ENCODE measurements around the gene NUPR2. TPM values are rescaled to one million over a fixed set of nuclear protein-coding genes. Genes with fewer than 3 reads are reported as not detected.
"Not testable (repeated sequence)": the region's sequence is repeated elsewhere in the genome, so short reads cannot be mapped to it uniquely, and the experiment has no call there.

The NUPR2 gene
- total and polyA plus RNA-seq, 4 donors = not detected

GRCh38 chr7:56121440-56121839, 5.2 kb upstream of the NUPR2 start:
- no peaks in the 10 kb centered on the region for H3K9me3 ChIP-seq (ENCODE audit: control insufficient read depth in 4 of 4, low read length in 3 of 4)
- no peaks in the 10 kb centered on the region for H3K27me3 ChIP-seq (ENCODE audit: control insufficient read depth in 4 of 4, insufficient read depth in 4 of 4, low read length in 3 of 4)
- no peak for DNase-seq (ENCODE audit: low spot score)
- TF ChIP-seq GABPA (IDR thresholded peaks at IDR 0.05 in 1 of 2, conservative IDR thresholded peaks at IDR 0.05 in 1 of 2) = no peak
- H3K27ac ChIP-seq (ENCODE audit: low read depth in 1 of 2, low read length in 2 of 2) = no peak overlapping the region
- WGBS = 89% methylated on average over 6 of the region's 6 CpGs
- H3K36me3 ChIP-seq (ENCODE audit: control insufficient read depth in 4 of 4, insufficient read depth in 3 of 4, low read depth in 1 of 4, low read length in 3 of 4) = no peaks in the 10 kb centered on the region
- no peak overlapping the region for H3K4me3 ChIP-seq (ENCODE audit: low read depth in 1 of 3, low read length in 3 of 3)
- H3K9ac ChIP-seq (ENCODE audit: low read depth in 1 of 2, low read length in 2 of 2) = no peak overlapping the region
- no peaks in the 10 kb centered on the region for H3K4me1 ChIP-seq (ENCODE audit: control insufficient read depth in 4 of 4, insufficient read depth in 4 of 4, low read length in 3 of 4)

- DNase-seq (ENCODE audit: low spot score) = not testable (repeated sequence)
Measured at GRCh38 chr7:56112244-56112643, 4.0 kb downstream of the NUPR2 start.

GRCh38 chr7:56110611-56111010, 5.6 kb downstream of the NUPR2 start:
- no peaks in the 10 kb centered on the region for H3K36me3 ChIP-seq (ENCODE audit: control insufficient read depth in 4 of 4, insufficient read depth in 3 of 4, low read depth in 1 of 4, low read length in 3 of 4)
- H3K9me3 ChIP-seq (ENCODE audit: control insufficient read depth in 4 of 4, low read length in 3 of 4) = no peaks in the 10 kb centered on the region
- no peak overlapping the region for H3K27ac ChIP-seq (ENCODE audit: low read depth in 1 of 2, low read length in 2 of 2)
- no peaks in the 10 kb centered on the region for H3K27me3 ChIP-seq (ENCODE audit: control insufficient read depth in 4 of 4, insufficient read depth in 4 of 4, low read length in 3 of 4)
- no peak for DNase-seq (ENCODE audit: low spot score)
- H3K4me1 ChIP-seq (ENCODE audit: control insufficient read depth in 4 of 4, insufficient read depth in 4 of 4, low read length in 3 of 4) = peaks cover 0 to under 1% (median 0%) of the 10 kb centered on the region in 4 donors
- no peak overlapping the region for H3K9ac ChIP-seq (ENCODE audit: low read depth in 1 of 2, low read length in 2 of 2)
- 83% methylated on average over 1 of the region's 1 CpG for WGBS
- TF ChIP-seq EGR1 (IDR thresholded peaks at IDR 0.05; ENCODE audit: low read depth in 2 of 2) = no peak
- TF ChIP-seq FOXA1 (IDR thresholded peaks at IDR 0.05) = no peak
- TF ChIP-seq, protein P1, sequence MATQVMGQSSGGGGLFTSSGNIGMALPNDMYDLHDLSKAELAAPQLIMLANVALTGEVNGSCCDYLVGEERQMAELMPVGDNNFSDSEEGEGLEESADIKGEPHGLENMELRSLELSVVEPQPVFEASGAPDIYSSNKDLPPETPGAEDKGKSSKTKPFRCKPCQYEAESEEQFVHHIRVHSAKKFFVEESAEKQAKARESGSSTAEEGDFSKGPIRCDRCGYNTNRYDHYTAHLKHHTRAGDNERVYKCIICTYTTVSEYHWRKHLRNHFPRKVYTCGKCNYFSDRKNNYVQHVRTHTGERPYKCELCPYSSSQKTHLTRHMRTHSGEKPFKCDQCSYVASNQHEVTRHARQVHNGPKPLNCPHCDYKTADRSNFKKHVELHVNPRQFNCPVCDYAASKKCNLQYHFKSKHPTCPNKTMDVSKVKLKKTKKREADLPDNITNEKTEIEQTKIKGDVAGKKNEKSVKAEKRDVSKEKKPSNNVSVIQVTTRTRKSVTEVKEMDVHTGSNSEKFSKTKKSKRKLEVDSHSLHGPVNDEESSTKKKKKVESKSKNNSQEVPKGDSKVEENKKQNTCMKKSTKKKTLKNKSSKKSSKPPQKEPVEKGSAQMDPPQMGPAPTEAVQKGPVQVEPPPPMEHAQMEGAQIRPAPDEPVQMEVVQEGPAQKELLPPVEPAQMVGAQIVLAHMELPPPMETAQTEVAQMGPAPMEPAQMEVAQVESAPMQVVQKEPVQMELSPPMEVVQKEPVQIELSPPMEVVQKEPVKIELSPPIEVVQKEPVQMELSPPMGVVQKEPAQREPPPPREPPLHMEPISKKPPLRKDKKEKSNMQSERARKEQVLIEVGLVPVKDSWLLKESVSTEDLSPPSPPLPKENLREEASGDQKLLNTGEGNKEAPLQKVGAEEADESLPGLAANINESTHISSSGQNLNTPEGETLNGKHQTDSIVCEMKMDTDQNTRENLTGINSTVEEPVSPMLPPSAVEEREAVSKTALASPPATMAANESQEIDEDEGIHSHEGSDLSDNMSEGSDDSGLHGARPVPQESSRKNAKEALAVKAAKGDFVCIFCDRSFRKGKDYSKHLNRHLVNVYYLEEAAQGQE (IDR thresholded peaks at IDR 0.05) = no peak
- no peak for TF ChIP-seq RAD21 (IDR thresholded peaks at IDR 0.05)
- no peak for TF ChIP-seq HNF4A (conservative IDR thresholded peaks at IDR 0.05)
- TF ChIP-seq, protein P2, sequence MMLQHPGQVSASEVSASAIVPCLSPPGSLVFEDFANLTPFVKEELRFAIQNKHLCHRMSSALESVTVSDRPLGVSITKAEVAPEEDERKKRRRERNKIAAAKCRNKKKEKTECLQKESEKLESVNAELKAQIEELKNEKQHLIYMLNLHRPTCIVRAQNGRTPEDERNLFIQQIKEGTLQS (IDR thresholded peaks at IDR 0.05) = no peak
- TF ChIP-seq FOXA2 (IDR thresholded peaks at IDR 0.05) = no peak
- no peak overlapping the region for H3K4me3 ChIP-seq (ENCODE audit: low read depth in 1 of 3, low read length in 3 of 3)

More at GRCh38 chr7:56112244-56112643, 4.0 kb downstream of the NUPR2 start:
- not testable (repeated sequence) for H3K9me3 ChIP-seq (ENCODE audit: control insufficient read depth in 4 of 4, low read length in 3 of 4); H3K9ac ChIP-seq (ENCODE audit: low read depth in 1 of 2, low read length in 2 of 2); H3K27me3 ChIP-seq (ENCODE audit: control insufficient read depth in 4 of 4, insufficient read depth in 4 of 4, low read length in 3 of 4); H3K27ac ChIP-seq (ENCODE audit: low read depth in 1 of 2, low read length in 2 of 2); H3K4me3 ChIP-seq (ENCODE audit: low read depth in 1 of 3, low read length in 3 of 3); H3K4me1 ChIP-seq (ENCODE audit: control insufficient read depth in 4 of 4, insufficient read depth in 4 of 4, low read length in 3 of 4); H3K36me3 ChIP-seq (ENCODE audit: control insufficient read depth in 4 of 4, insufficient read depth in 3 of 4, low read depth in 1 of 4, low read length in 3 of 4)
- 86% methylated on average over 3 of the region's 3 CpGs for WGBS

DNA sequence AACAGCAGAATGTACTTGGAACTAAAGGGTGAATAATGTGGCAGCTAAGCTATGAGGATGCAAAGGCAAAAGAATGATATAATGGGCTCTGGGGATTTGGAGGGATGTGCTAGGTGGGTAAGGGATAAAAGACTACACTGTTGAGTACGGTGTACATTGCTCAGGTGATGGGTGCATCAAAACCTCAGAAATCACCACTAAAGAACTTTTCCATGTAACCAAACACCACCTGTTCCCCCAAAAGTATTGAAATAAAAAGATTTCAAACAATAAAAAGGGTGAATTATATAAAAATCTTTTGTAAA, 8.3 kb downstream of the NUPR2 start:
- peaks cover 2 to 12% (median 9%) of the 10 kb centered on the region in 4 donors for H3K36me3 ChIP-seq (ENCODE audit: control insufficient read depth in 4 of 4, insufficient read depth in 3 of 4, low read depth in 1 of 4, low read length in 3 of 4)
- no peak overlapping the region for H3K27ac ChIP-seq (ENCODE audit: low read depth in 1 of 2, low read length in 2 of 2)
- no peaks in the 10 kb centered on the region for H3K9me3 ChIP-seq (ENCODE audit: control insufficient read depth in 4 of 4, low read length in 3 of 4)
- H3K27me3 ChIP-seq (ENCODE audit: control insufficient read depth in 4 of 4, insufficient read depth in 4 of 4, low read length in 3 of 4) = no peaks in the 10 kb centered on the region
- DNase-seq (ENCODE audit: low spot score) = no peak
- H3K4me3 ChIP-seq (ENCODE audit: low read depth in 1 of 3, low read length in 3 of 3) = no peak overlapping the region
- WGBS = 98% methylated on average over 1 of the region's 1 CpG
- peaks cover 1 to 7% (median 5%) of the 10 kb centered on the region in 4 donors for H3K4me1 ChIP-seq (ENCODE audit: control insufficient read depth in 4 of 4, insufficient read depth in 4 of 4, low read length in 3 of 4)
- H3K9ac ChIP-seq (ENCODE audit: low read depth in 1 of 2, low read length in 2 of 2) = no peak overlapping the region
- no peak for TF ChIP-seq FOXA2 (IDR thresholded peaks at IDR 0.05)
- TF ChIP-seq MAX (IDR thresholded peaks at IDR 0.05) = no peak
- no peak for TF ChIP-seq TAF1 (conservative IDR thresholded peaks at IDR 0.05)
- no peak for TF ChIP-seq FOXA1 (IDR thresholded peaks at IDR 0.05)
- TF ChIP-seq YY1 (IDR thresholded peaks at IDR 0.05) = no peak
- no peak for TF ChIP-seq SP1 (IDR thresholded peaks at IDR 0.05)
- no peak for TF ChIP-seq ZBTB33 (IDR thresholded peaks at IDR 0.05)
- TF ChIP-seq CTCF (IDR thresholded peaks at IDR 0.05; ENCODE audit: low read depth, low read length, missing input control) = no peak
- no peak for TF ChIP-seq HNF4G (IDR thresholded peaks at IDR 0.05)

All from liver (tissue), 9 donors.